Vagina (tissue), 2 donors: Measurements from ENCODE around the gene DFFA. TPM values are rescaled to one million over a fixed set of nuclear protein-coding genes. Genes with fewer than 3 reads are reported as not detected.

Experiments
- DNase-seq, 2 donors: peaks; one replicate each; pipeline ENCODE4 v3.0.0-alpha.2; 2017; ENCODE audit errors: extremely low spot score in 2 of 2
- H3K27ac ChIP-seq: fragments of 200-600 bp; sonication (generic); one replicate; pipeline ENCODE4 v1.5.1; 2019
- H3K27me3 ChIP-seq: fragments of 200-600 bp; sonication (generic); one replicate; pipeline ENCODE4 v1.5.1; 2019
- H3K36me3 ChIP-seq, 2 donors: fragments of 200-600 bp; sonication (generic); one replicate each; pipeline ENCODE4 v1.5.1; 2017 to 2019
- H3K4me1 ChIP-seq: fragments of 200-600 bp; sonication (generic); one replicate; pipeline ENCODE4 v1.5.1; 2019
- H3K4me3 ChIP-seq, 2 donors: fragments of 200-600 bp; sonication (generic); 1 replicate in 1 of 2; 2 replicates in 1 of 2; pipeline ENCODE4 v1.5.1; 2016 to 2019
- H3K9me3 ChIP-seq: fragments of 200-600 bp; sonication (generic); one replicate; pipeline ENCODE4 v1.5.1; 2019
- CTCF ChIP-seq, 3 experiments: fragments of 450-650 bp in 2 of 3; fragments of 200-600 bp in 1 of 3; sonication (generic) in 1 of 3; IDR thresholded peaks; one replicate each; pipeline ENCODE4 v1.5.1; 2017 to 2019; ENCODE audit warnings: antibody characterized with exemption in 3 of 3, mild to moderate bottlenecking in 2 of 3, moderate library complexity in 2 of 3
- POLR2A ChIP-seq, 2 donors: fragments of 450-650 bp; IDR thresholded peaks; one replicate each; pipeline ENCODE4 v1.6.1; 2017; ENCODE audit warnings: antibody characterized with exemption in 2 of 2, mild to moderate bottlenecking in 2 of 2, moderate library complexity in 2 of 2
- POLR2AphosphoS5 ChIP-seq, 2 donors: sonication (generic); formaldehyde crosslinking; IDR thresholded peaks; one replicate each; pipeline ENCODE4 v1.9.0; 2017; ENCODE audit warnings: antibody characterized with exemption in 2 of 2, mild to moderate bottlenecking in 2 of 2, low read depth in 1 of 2; ENCODE audit not compliant: insufficient read depth in 1 of 2
- intact Hi-C: fragments of 100-400 bp; cut with DNase I; formaldehyde crosslinking; loops from one replicate; pipeline ENCODE4 v1.15.1; 2023
- total RNA-seq: library from RNA; depleted of rRNA; stranded (reverse); fragments of >200 nt; gene quantifications from one replicate; pipeline ENCODE4 v1.2.3, GENCODE V29; 2016

The DFFA gene
- total RNA-seq, 1 donor from 2014 or later, result 16.2 TPM

GRCh38 chr1:10504249-10504648, 31.9 kb upstream of the DFFA start:
- intact Hi-C loops, result no loop called here
- no peak overlapping the region for H3K27ac ChIP-seq
- no peak for DNase-seq
- no peaks in the 10 kb centered on the region for H3K9me3 ChIP-seq
- no peaks in the 10 kb centered on the region for H3K27me3 ChIP-seq
- H3K4me3 ChIP-seq, result no peak overlapping the region
- TF ChIP-seq POLR2AphosphoS5 (IDR thresholded peaks at IDR 0.05; ENCODE audit: insufficient read depth in 1 of 2, low read depth in 1 of 2) (no peak), POLR2A (IDR thresholded peaks at IDR 0.05) (no peak), CTCF (IDR thresholded peaks at IDR 0.05) (no peak)
- no peaks in the 10 kb centered on the region for H3K36me3 ChIP-seq
- H3K4me1 ChIP-seq, result peaks cover 4% of the 10 kb centered on the region

- intact Hi-C loops, result no loop called here
- no peaks in the 10 kb centered on the region for H3K36me3 ChIP-seq
Measured at GRCh38 chr1:10502206-10502605, 29.9 kb upstream of the DFFA start.

GRCh38 chr1:10498231-10498630, 25.9 kb upstream of the DFFA start:
- DNase-seq, result no peak
- TF ChIP-seq POLR2AphosphoS5 (IDR thresholded peaks at IDR 0.05; ENCODE audit: insufficient read depth in 1 of 2, low read depth in 1 of 2), result no peak
- TF ChIP-seq CTCF (IDR thresholded peaks at IDR 0.05), result no peak
- no peak for TF ChIP-seq POLR2A (IDR thresholded peaks at IDR 0.05)
- peaks cover 31% of the 10 kb centered on the region for H3K4me1 ChIP-seq

More at GRCh38 chr1:10502206-10502605, 29.9 kb upstream of the DFFA start:
- Histone ChIP-seq H3K27me3 (no peaks in the 10 kb centered on the region), H3K27ac (no peak overlapping the region), H3K9me3 (no peaks in the 10 kb centered on the region), H3K4me1 (peaks cover 4% of the 10 kb centered on the region), H3K4me3 (no peak overlapping the region)
- DNase-seq, result no peak
- TF ChIP-seq CTCF (IDR thresholded peaks at IDR 0.05) (no peak), POLR2AphosphoS5 (IDR thresholded peaks at IDR 0.05; ENCODE audit: insufficient read depth in 1 of 2, low read depth in 1 of 2) (no peak), POLR2A (IDR thresholded peaks at IDR 0.05) (no peak)

GRCh38 chr1:10497109-10497508, 24.8 kb upstream of the DFFA start:
- intact Hi-C loops, result no loop called here
- Histone ChIP-seq H3K4me1 (peaks cover 30% of the 10 kb centered on the region), H3K36me3 (no peaks in the 10 kb centered on the region), H3K9me3 (no peaks in the 10 kb centered on the region), H3K4me3 (no peak overlapping the region), H3K27ac (peak overlapping the region; percentile 74), H3K27me3 (no peaks in the 10 kb centered on the region)
- DNase-seq, result no peak
- TF ChIP-seq CTCF (IDR thresholded peaks at IDR 0.05) (no peak), POLR2A (IDR thresholded peaks at IDR 0.05) (no peak), POLR2AphosphoS5 (IDR thresholded peaks at IDR 0.05; ENCODE audit: insufficient read depth in 1 of 2, low read depth in 1 of 2) (no peak)

More at GRCh38 chr1:10498231-10498630, 25.9 kb upstream of the DFFA start:
- Histone ChIP-seq H3K4me3 (no peak overlapping the region), H3K27me3 (no peaks in the 10 kb centered on the region), H3K27ac (no peak overlapping the region), H3K36me3 (no peaks in the 10 kb centered on the region), H3K9me3 (no peaks in the 10 kb centered on the region)
- intact Hi-C loops, result no loop called here

- TF ChIP-seq POLR2A (IDR thresholded peaks at IDR 0.05) (no peak), POLR2AphosphoS5 (IDR thresholded peaks at IDR 0.05; ENCODE audit: insufficient read depth in 1 of 2, low read depth in 1 of 2) (peak in 1 of 2 donors; percentile 74), CTCF (IDR thresholded peaks at IDR 0.05) (no peak)
- Histone ChIP-seq H3K4me1 (peaks cover 27% of the 10 kb centered on the region), H3K27ac (peak overlapping the region; percentile 74), H3K4me3 (no peak overlapping the region), H3K9me3 (no peaks in the 10 kb centered on the region), H3K27me3 (no peaks in the 10 kb centered on the region), H3K36me3 (no peaks in the 10 kb centered on the region)
- intact Hi-C loops, result no loop called here
- no peak for DNase-seq
Measured at GRCh38 chr1:10495952-10496351, 23.6 kb upstream of the DFFA start.
